HG03039 (cell line): ENCODE results near the gene PDK4.
"Not testable (repeated sequence)": the region's sequence is repeated elsewhere in the genome, so short reads cannot be mapped to it uniquely, and the experiment has no call there.

Experiments
- ATAC-seq: cut with Tn5 transposase; IDR thresholded peaks from one replicate; pipeline ENCODE4 v1.9.1; 2021; ENCODE audit warnings: mild to moderate bottlenecking, moderate library complexity; ENCODE audit not compliant: unreplicated experiment

Gene PDK4

DNA sequence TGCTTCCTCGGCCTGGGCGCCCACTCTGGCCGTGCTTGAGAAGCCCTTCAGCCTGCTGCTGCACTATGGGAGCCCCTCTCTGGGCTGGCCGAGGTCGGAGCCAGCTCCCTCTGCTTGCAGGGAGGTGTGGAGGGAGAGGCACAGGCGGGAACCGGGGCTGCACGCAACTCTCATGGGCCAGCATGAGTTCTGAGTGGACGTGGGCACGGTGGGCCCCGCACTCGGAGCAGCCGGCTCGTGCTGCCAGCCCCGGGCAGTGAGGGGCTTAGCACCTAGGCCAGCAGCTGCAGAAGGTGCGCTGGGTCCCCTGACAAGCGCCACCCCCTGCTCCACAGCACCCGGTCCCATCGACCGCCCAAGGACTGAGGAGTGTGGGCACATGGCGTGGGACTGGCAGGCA is 9.0 kb upstream of the PDK4 start:
- ATAC-seq: no peak

DNA sequence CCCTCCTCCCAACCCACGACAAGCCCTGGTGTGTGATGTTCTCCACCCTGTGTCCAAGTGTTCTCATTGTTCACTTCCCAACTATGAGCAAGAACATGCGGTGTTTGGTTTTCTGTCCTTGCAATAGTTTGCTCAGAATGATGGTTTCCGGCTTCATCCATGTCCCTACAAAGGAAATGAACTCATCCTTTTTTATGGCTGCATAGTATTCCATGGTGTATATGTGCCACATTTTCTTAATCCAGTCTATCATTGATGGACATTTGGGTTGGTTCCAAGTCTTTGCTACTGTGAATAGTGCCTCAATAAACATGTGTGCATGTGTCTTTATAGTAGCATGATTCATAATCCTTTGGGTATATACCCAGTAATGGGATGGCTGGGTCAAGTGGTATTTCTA is 8.5 kb upstream of the PDK4 start:
- not testable (repeated sequence) for ATAC-seq

DNA sequence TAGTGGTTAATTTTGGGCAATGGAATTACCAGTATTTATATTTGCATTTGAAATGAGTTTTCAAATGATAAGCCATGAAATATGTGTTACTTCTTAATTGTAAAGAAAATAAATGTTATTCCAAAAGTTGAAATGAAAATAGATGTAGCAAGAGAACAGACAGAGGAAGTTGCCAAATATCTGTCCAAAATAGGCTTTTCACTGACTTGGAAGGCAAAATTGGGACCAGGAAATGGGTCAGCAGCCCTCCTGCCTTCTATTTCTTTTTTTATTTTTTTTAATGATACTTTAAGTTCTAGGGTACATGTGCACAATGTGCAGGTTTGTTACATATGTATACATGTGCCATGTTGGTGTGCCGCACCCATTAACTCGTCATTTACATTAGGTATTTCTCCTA is 8.1 kb upstream of the PDK4 start:
- not testable (repeated sequence) for ATAC-seq

DNA sequence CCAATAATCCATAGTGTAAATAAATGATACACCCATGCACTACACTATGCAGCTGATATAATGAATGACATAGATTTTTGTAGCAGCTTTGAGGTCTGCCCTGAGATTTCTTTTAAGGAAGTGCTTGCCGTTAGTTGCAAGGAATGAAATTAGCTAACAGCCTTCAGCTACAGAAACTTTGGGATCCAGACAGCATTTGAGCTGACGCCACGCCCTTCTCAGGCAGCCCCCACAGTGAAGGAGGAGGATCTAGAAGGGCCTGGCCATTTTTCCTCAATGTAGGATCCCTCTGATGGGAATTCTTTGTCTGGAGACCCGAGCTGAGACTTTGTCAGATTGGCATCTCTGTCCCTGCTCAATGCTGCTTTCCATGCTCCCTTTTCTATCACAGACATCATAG is 6.1 kb upstream of the PDK4 start:
- no peak for ATAC-seq

DNA sequence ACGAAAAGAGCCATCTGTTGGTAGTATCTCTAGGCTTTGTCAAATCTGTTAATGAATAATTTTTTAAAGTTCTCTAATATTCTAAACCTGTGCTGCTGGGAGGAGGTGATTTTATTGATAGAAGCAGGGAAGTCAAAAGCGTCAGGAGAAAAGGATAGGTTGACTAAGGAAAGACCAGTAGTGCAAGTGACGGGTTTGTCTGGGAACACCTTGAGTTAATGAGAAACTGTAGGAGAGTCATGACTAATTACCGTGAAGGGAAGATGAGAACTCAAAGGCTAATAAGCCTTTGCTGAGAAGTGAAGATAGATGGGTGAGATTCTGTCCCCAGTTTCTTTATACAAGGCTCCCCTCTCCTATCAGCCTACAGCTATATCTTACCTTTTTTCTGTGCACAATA is 5.0 kb upstream of the PDK4 start:
- no peak for ATAC-seq

DNA sequence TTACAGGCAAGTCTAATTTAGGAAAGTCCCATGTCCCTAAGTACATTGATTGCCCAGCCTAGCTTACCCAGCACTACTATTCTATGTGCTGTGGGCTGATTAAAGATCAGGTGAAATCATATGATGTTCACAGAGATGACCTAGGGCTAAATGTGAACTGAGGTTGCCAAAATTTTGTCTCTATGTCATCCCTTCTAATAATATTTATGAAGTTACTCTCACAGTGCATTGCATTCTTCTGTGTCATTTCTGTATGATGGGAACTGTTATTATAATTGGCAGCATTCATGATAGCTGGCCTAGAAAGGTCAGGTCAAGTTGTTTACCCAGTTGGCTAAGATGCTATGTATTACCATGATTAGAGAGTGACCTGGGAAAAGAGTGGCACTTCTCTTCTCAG is 2.8 kb upstream of the PDK4 start:
- no peak for ATAC-seq

DNA sequence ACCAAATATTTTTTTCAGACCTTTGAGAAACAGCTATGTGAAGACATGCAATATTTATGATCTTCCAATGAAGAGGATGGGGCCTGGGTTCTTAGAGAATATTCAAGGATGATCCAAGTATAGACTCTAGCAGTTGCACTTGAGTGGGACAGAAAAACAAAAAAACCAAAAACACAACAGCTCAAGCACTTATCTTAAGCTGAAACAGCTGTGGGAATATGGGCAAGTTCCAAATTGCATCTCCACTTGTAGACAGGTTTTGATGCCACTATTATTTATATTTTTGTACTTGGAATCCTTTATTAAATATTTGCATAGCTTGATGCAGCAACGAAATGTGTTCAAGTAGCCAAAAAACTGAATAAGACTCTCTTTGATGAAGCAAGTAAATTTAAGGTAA is 2.2 kb upstream of the PDK4 start:
- no peak for ATAC-seq

DNA sequence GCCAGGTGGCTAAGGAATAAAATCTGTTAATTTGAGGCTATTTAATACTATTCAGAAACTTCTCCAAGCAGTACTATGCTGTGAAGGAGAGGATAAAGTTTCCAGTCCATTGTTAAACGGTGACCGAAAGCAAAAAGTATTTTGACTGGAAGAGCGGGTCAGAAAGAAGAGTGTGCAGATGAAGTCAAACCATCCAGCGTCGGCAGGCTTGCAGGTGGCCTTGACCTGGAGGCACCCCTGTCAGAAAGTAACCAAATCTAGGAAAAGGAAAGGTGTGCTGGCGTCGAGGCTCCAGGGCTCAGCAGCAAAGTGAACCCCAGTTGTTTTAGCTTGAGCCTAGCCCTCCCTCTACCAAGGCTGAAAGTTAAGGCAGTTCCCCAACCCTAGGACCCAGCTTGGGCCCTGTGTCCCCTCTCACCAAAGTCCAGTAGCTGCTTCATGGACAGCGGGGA is 544 bp downstream of the PDK4 start:
- no peak for ATAC-seq

DNA sequence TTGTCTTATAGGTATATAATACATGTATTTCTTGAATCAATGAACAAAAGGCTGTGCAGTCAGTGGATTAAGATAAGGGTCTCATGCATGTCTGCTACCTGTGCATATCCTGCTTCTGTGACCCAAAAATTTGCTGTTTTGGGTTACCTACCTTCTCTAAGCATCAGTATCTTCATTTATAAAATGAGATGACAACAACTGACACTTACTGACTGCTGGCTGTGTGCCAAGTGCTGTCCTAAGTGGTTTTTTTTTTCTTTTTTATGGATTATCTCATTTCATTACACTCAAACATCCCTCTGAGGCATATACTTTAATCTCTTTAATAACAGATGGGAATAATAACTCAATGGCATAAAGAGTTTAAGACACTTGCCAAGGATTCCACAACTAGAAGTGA is 2.1 kb downstream of the PDK4 start:
- ATAC-seq: no peak

DNA sequence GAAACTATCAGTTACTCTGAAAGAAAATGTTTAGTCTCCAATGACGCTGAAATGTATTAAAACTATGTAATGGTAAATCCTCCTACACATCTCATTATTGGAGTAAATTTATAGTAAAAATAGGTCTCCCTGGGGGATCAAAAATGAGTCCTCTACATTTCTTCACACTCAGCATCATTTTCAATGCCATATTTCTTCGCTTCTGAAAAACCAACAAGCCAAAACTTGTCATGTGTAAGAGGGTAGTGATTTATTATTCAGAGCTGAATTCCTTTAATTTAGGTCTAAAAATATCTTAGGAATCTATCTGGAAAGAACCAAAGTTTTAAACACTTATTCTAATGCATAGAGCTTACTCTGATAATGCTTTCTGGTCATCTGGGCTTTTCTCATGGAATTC is 3.0 kb downstream of the PDK4 start:
- no peak for ATAC-seq

DNA sequence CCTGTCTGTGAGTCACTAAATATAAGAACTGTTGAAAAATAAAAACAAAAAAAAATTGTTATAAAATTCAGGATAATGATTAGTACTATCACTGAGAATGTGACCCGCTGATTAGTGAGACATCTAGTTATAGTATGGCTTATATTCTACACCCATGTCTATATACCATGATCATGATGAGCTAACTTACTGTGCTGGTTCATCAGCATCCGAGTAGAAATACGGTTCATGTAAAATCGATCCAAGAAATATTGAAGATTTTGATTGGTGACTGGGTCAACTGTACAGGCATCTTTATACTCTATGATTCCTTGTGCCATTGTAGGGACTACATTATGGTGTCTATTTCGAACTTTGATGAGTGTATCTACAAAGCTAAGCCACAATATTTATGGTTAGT is 3.7 kb downstream of the PDK4 start:
- no peak for ATAC-seq

DNA sequence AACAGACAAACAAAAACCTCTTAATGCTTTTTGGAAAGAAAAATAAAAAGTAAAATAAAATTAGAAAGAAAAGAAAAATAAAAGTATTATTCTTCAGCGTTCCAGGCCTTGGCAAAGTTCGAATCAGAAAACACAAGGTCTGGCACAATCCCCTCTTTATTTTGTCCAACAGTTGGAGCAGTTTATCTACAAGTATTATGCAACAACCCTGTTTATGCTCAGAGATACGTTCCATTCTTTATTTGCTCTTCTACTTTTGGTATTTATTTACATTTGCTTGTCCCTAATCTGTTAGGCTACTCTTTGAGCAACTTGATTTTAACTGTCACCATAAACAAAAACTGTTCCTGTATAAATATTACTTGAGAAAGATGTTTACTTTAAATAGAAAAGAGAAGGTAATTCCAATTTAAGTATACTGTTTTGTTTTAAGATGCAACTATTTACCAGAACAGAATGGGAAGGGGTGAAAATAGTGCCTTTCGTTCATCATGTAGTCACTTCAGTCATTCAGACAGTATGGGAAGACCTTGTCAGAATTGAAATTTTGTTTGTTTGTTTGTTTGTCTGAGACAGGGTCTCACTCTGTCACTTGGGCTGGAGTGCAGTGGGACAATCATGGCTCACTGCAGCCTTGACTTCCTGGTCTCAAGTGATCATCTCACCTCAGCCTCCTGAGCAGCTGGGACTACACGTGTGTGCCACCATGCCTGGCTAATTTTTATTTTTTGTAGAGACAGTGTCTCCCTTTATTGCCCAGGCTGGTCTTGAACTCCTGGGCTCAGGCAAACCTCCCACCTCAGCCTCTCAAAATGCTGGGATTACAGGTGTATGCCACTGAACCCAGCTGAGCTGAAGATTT is 5.7 kb downstream of the PDK4 start:
- ATAC-seq: no peak

DNA sequence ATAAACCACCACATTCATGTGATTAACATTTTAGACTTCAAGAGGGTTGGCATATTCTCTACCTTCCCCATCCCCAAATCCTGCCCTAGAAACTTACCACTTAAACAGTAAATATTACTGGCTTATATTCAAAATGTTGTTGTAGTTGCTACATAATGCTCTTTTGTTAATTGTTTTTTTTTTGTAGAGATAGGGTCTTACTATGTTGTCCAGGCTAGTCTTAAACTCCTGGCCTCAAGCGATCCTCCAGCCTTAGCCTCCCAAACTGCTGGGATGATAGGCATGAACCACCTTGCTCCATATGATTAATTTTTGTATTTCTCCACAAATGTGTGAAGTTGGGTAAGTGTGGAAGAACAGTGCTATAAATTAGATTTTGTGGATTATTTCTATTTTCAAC is 6.5 kb downstream of the PDK4 start:
- no peak for ATAC-seq

DNA sequence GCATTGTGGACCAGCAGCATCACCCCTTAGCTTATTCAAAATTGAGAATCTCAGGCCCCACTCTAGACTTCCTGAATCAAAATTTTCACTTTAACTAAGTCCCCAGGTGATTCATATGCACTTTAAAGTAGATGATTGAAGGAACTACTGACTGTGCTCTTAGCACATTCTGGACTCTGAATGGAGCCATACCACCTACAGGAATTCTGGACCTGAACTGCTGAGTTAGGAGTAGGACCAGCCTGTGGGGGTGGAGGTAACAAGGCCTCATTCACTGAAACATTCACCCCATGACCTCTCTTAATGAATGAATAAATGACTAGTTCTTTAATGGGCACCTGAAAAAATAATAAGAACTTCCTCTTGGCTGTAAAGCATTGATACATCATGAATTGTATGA is 7.3 kb downstream of the PDK4 start:
- ATAC-seq: no peak

DNA sequence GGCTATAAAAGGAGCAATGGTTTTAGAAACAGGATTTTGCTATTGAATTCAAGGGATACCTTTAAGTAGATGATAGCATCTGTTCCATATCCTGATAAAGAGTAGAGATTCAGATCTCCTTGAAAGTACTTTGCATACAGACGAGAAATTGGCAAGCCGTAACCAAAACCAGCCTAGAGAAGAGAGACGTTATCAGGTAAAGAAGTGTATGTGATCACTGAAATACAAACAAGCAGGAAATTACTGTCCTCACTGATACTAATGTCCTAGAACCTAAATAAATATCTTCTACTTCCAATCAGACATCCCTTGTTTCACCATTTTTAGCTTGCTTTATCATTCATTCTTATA is 9.4 kb downstream of the PDK4 start:
- ATAC-seq: no peak

DNA sequence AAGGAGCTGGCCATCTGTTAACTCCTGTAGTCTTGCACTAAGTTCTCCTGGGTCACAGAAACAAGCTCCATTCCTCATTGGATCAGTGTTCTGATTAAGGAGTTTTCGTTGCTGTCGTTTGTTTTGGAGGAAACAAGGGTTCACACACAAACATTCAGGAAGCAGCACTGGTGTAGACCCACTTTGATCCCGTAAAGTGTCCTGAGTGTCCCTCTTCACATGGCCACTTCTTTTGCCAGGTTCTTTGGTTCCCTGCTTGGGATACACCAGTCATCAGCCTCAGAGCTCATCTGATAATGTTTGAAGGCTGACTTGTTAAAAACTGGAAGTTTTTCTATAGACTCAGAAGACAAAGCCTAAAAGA is 10.9 kb downstream of the PDK4 start:
- no peak for ATAC-seq

DNA sequence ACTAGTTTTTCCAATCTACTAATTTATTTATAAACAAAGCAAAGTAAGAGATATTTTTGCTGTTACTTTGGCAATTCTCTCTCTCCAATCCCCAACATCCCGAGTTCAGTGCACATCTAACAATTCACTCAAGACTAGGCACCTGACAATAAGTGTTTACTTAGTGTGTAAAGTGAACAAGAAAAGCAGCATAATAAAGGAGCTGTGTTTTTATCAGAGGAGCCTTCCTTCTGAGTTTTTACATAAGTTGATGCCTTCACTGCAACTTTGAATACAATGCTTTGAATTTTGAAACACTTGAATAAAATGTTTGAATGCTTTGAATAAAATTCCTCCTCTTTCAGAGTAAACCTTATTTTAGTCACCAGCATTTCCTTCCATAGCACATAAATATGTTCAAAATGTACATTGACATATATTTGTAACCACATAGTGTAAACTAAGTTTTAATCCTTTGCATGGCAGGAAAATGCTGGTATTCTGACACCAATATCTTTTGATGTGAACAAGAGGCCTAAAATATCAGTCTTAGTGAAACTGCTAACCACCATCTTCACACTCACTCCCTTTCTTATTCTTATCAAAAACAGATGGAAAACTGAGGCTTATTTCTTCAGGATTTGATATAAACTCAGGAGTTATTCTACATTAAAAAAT is 11.4 kb downstream of the PDK4 start:
- no peak for ATAC-seq

DNA sequence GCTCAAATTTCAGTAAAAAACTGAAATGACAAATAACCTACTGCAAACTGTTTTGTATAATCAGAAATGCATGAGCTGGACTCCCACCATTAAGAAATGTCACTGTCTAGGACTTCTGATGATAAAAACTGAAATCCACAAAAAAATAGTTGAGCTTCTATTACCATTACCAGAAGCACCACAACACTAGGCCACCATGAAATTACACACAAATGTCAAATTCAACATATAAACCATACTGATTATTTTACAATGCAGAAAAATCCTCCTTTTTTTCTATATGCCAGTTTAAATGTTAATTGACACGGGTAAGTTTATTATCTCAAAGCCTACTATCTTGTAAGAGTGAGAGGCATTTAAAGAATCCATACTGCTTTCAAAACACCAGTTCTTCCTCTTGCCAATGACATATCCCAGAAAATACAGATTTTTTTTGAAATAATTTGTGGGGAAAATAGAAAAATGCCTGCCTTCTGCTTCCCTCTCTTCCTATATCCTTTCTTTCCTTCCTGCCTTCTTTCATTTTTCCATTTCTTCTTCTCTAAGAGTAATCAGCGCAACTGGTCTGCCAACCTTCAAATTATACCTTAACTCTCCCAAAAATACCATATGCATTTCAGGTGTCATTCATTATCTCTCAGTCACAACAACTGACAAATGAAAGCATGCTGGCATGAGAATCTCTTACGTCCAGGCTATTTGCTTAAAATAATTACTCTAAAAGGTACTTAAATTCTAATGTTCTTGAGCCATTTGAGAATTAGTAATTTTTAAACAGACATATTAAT is 12.3 kb downstream of the PDK4 start:
- ATAC-seq: no peak

DNA sequence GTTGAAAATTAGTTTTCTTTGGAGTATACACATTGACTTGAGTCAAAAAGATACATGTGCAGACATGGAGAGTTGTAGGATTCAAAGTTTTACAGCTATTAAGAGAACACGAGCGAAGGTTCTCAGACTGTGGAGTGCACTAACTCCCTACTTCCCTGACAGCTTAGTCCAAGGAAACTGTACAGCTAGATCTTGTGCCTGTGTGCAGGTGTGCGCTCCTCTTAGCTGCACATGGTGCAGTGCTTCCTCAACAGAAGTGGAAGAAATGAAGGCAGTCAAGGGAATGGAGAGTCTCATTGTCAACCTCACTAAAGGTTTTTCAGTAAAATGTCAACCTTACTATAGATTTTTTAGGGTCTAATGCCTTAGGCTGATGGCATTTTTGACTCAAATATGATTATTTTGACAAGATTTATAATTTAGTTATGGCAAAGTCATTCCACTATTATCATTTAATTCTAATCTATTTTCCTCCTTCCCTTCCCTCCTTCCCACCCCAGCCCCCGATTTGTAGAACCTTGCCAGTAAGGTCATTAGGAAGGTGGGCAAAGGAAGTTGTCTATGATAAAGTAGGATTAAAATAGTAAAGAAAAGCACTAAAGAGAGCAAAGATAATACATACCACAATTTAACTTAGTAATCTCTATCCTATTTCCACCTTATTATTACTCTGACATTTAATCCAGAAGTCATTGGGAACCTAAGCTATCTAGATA is 13.6 kb downstream of the PDK4 start:
- ATAC-seq: no peak

DNA sequence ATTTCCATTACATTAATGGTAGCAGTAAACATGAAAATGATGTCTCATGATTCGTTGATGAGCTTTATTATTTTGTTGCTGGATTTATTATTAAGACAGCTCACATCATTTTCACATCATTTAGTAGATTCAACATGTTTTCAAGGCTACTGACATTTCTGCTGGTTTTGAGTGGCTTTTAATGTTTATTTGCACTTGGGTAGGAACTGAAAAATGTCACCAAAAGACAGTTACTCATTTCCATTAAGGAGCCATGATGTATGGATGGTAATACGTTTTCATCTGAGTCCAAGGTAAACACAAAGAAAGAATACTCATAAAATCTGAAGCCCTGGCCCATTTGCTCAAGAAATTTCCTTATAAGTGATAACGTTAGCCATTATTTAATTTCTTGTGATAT is 14.8 kb downstream of the PDK4 start:
- no peak for ATAC-seq

DNA sequence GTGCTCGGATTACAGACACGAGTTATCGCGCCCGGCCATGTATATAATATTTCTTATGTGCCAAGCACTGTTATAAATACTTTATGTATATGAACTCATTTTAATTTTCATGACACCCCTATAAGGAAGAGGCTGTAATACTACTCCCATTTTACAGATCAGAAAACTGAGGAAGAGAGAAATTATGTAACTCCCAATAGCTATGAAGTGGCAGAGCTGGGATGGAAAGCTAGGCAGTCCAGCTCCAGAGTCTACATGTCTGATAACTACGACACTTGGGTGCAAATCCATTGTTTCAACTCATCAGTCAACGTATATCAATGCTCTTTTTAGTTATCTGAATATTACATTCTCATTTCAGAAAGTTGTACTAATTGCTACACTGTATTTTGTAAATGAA is 17.0 kb downstream of the PDK4 start:
- no peak for ATAC-seq
